ENCODE measurements around the gene BBS10. TPM values are rescaled to one million over a fixed set of nuclear protein-coding genes. Genes with fewer than 3 reads are reported as not detected.

Gene BBS10
- total RNA-seq, 1 donor from 2014 or later: 14.8 TPM

GRCh38 chr12:76313299-76313698, 34.9 kb downstream of the BBS10 start:
- Mint-ChIP-seq H3K9me3 (no peaks in the 10 kb centered on the region), H3K4me3 (no peak overlapping the region), H3K27ac (no peak overlapping the region), H3K27me3 (no peaks in the 10 kb centered on the region), H3K36me3 (no peaks in the 10 kb centered on the region), H3K4me1 (ENCODE audit: unreplicated experiment) (peaks cover 8% of the 10 kb centered on the region)
- DNase-seq (ENCODE audit: extremely low spot score, unreplicated experiment): no peak
- TF ChIP-seq CTCF (conservative IDR thresholded peaks at IDR 0.05): no peak

- Mint-ChIP-seq H3K36me3 (no peaks in the 10 kb centered on the region), H3K9me3 (no peaks in the 10 kb centered on the region), H3K4me3 (no peak overlapping the region), H3K27ac (no peak overlapping the region), H3K27me3 (no peaks in the 10 kb centered on the region), H3K4me1 (ENCODE audit: unreplicated experiment) (peaks cover 8% of the 10 kb centered on the region)
- DNase-seq (ENCODE audit: extremely low spot score, unreplicated experiment): no peak
- TF ChIP-seq CTCF (conservative IDR thresholded peaks at IDR 0.05): no peak
These were observed 35.9 kb downstream of the BBS10 start for GRCh38 chr12:76312315-76312714.

DNA sequence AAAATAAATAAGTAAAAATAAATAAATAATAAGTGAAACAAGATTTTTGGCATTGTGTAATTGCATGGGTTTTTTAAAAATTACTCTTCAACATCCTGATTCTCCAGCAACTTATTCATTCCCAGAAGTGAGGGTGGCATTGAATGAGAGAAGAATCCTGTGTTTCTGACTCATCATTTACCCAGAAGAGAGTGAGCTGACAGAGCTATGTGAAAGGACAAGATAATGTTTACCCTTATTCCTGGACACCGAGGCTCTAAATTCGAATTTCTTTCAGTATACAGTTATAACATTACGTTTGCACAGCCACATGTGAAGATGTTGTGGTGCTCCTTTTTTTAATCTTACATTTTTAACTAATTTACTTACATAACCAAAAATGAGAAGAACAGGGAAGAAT, 36.4 kb downstream of the BBS10 start:
- H3K4me1 Mint-ChIP-seq (ENCODE audit: unreplicated experiment): peaks cover 8% of the 10 kb centered on the region
- no peaks in the 10 kb centered on the region for H3K27me3 Mint-ChIP-seq
- H3K4me3 Mint-ChIP-seq: no peak overlapping the region
- no peak for DNase-seq (ENCODE audit: extremely low spot score, unreplicated experiment)
- no peaks in the 10 kb centered on the region for H3K36me3 Mint-ChIP-seq
- no peak overlapping the region for H3K27ac Mint-ChIP-seq
- no peaks in the 10 kb centered on the region for H3K9me3 Mint-ChIP-seq
- no peak for TF ChIP-seq CTCF (conservative IDR thresholded peaks at IDR 0.05)

DNA sequence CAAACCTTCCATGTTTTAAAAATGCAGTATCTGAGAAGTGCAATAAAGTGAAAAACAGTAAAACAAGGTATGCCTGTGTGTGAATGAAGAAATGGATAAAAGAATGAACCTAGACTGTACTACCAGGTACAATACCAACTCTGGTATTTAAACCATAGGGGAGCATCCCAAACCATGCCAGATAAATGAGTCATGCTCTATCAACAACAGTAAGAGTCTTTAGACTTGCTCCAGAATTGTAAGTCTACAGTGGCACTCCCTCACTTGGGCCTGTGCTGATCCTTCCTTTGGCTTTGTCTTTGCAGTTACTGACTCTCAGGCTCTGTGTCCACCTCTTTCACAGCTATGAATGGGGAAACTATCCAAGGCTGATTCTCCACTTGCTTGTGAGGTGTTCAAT, 38.1 kb downstream of the BBS10 start:
- Mint-ChIP-seq H3K4me3 (no peak overlapping the region), H3K27ac (no peak overlapping the region), H3K27me3 (no peaks in the 10 kb centered on the region), H3K4me1 (ENCODE audit: unreplicated experiment) (peaks cover 8% of the 10 kb centered on the region), H3K9me3 (no peaks in the 10 kb centered on the region), H3K36me3 (no peaks in the 10 kb centered on the region)
- TF ChIP-seq CTCF (conservative IDR thresholded peaks at IDR 0.05): no peak
- DNase-seq (ENCODE audit: extremely low spot score, unreplicated experiment): no peak

DNA sequence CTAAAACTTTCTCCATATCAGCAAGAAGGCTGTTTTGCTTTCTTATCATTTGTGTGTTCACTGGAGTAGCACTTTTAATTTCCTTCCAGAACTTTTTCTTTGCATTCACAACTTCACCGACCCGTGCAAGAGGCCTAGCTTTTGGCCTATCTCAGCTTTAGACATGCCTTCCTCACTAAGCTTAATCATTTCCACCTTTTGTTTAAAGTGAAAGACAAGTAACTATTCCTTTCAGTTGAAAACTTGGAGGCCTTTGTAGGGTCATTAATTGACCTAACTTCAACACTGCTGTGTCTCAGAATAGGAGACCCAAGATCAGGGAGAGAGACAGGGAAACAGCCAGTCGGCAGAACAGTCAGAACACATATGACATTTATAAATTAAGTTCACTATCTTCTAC, 39.3 kb downstream of the BBS10 start:
- H3K27ac Mint-ChIP-seq: no peak overlapping the region
- no peaks in the 10 kb centered on the region for H3K27me3 Mint-ChIP-seq
- no peak for DNase-seq (ENCODE audit: extremely low spot score, unreplicated experiment)
- no peak for TF ChIP-seq CTCF (conservative IDR thresholded peaks at IDR 0.05)
- no peaks in the 10 kb centered on the region for H3K36me3 Mint-ChIP-seq
- no peaks in the 10 kb centered on the region for H3K9me3 Mint-ChIP-seq
- no peak overlapping the region for H3K4me3 Mint-ChIP-seq
- H3K4me1 Mint-ChIP-seq (ENCODE audit: unreplicated experiment): peaks cover 8% of the 10 kb centered on the region

DNA sequence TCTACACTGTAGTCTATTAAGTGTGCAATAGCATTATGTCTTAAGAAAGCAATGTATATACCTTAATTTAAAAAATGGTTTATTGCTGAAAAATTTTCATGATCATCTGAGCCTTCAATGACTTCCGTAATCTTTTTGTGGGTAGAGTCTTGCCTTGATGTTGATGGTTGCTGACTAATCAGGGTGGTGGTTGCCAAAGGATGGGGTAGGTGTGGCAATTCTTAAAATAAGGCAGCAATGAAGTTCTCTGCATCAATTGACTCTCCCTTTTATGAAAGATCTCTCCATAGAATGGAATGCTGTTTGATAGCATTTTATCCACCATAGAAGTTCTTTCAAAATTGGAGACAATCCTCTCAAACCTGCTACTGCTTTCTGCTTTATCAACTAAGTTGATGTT, 41.1 kb downstream of the BBS10 start:
- H3K4me1 Mint-ChIP-seq (ENCODE audit: unreplicated experiment): peaks cover 3% of the 10 kb centered on the region
- no peak for TF ChIP-seq CTCF (conservative IDR thresholded peaks at IDR 0.05)
- H3K9me3 Mint-ChIP-seq: no peaks in the 10 kb centered on the region
- no peak for DNase-seq (ENCODE audit: extremely low spot score, unreplicated experiment)
- H3K27ac Mint-ChIP-seq: peak overlapping the region; percentile 9
- H3K27me3 Mint-ChIP-seq: no peaks in the 10 kb centered on the region
- H3K4me3 Mint-ChIP-seq: no peak overlapping the region
- H3K36me3 Mint-ChIP-seq: no peaks in the 10 kb centered on the region
